Measurements from ENCODE around the gene SLC35B2. TPM values are rescaled to one million over a fixed set of nuclear protein-coding genes. Genes with fewer than 3 reads are reported as not detected.
A peak's percentile ranks its signal among the peaks of the same experiment; 100 is the strongest.

SLC35B2 gene
- total and polyA plus RNA-seq, 8 donors = 38.7 to 50.3 (median 43.7) TPM

DNA sequence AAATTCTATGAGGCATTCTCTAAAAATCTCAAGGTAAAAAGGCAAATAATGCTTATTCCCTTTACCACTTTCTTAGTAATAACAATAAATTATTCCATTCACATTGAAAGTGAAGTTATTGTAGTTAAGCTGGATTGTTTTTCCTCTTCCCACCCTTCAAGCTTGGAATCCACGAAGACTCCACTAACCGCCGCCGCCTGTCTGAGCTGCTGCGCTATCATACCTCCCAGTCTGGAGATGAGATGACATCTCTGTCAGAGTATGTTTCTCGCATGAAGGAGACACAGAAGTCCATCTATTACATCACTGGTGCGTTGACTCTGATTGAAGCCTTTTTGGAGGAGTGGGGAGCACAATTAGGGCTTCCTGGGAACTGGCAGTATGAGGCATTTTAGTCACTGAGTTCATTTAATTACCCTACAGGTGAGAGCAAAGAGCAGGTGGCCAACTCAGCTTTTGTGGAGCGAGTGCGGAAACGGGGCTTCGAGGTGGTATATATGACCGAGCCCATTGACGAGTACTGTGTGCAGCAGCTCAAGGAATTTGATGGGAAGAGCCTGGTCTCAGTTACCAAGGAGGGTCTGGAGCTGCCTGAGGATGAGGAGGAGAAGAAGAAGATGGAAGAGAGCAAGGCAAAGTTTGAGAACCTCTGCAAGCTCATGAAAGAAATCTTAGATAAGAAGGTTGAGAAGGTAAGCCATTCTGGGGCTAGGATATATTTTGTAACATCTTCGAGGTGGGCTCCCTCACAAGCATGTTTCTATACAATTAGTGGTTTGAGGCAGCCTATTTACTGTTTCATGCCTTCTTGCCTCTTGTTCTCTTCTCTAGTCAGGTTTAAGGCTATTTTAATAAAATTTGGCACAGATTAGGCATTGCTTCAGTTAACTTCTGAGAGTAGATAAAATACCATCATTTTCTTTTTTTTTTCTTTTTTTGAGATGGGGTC lies 5.5 kb downstream of the SLC35B2 start:
- Histone ChIP-seq H3K27me3 (no peaks in the 10 kb centered on the region), H3K36me3 (peaks cover 5 to 74% of the 10 kb centered on the region in 2 donors), H3K27ac (no peak overlapping the region), H3K9me3 (no peaks in the 10 kb centered on the region), H3K4me1 (peaks cover 21 to 86% of the 10 kb centered on the region in 2 donors), H3K4me3 (no peak overlapping the region)
- ATAC-seq = no peak
- intact Hi-C loops (cut with DNase I) = no loop called here
- TF ChIP-seq, protein P1, sequence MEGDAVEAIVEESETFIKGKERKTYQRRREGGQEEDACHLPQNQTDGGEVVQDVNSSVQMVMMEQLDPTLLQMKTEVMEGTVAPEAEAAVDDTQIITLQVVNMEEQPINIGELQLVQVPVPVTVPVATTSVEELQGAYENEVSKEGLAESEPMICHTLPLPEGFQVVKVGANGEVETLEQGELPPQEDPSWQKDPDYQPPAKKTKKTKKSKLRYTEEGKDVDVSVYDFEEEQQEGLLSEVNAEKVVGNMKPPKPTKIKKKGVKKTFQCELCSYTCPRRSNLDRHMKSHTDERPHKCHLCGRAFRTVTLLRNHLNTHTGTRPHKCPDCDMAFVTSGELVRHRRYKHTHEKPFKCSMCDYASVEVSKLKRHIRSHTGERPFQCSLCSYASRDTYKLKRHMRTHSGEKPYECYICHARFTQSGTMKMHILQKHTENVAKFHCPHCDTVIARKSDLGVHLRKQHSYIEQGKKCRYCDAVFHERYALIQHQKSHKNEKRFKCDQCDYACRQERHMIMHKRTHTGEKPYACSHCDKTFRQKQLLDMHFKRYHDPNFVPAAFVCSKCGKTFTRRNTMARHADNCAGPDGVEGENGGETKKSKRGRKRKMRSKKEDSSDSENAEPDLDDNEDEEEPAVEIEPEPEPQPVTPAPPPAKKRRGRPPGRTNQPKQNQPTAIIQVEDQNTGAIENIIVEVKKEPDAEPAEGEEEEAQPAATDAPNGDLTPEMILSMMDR (IDR thresholded peaks at IDR 0.05) = no peak
- DNase-seq = peak in 1 of 4 donors; percentile 24

DNA sequence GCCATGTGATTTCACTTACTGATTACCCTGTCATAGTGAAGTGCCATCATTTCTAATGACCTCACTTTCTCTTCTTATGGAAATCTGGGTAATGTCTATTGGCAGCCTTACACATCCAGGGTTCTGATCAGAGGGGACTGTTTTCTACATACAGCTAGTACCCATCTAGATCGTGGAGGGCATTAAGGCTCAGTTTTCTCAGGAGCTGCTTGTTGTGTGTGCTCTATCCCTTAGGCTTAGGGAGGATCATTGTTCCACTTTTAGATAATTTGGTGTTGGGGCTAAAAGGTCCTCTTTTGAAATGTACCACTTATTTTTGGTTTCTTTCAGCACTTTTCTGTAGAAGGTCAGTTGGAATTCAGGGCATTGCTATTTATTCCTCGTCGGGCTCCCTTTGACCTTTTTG lies 6.6 kb downstream of the SLC35B2 start:
- H3K9me3 ChIP-seq = no peaks in the 10 kb centered on the region
- H3K4me1 ChIP-seq = peaks cover 15 to 80% of the 10 kb centered on the region in 2 donors
- TF ChIP-seq, protein P1 (IDR thresholded peaks at IDR 0.05) = no peak
- H3K27ac ChIP-seq = no peak overlapping the region
- DNase-seq (no peak), ATAC-seq (no peak)
- no peak overlapping the region for H3K4me3 ChIP-seq
- no peaks in the 10 kb centered on the region for H3K27me3 ChIP-seq
- intact Hi-C loops (cut with DNase I) = no loop called here
- H3K36me3 ChIP-seq = peaks cover 5 to 74% of the 10 kb centered on the region in 2 donors

DNA sequence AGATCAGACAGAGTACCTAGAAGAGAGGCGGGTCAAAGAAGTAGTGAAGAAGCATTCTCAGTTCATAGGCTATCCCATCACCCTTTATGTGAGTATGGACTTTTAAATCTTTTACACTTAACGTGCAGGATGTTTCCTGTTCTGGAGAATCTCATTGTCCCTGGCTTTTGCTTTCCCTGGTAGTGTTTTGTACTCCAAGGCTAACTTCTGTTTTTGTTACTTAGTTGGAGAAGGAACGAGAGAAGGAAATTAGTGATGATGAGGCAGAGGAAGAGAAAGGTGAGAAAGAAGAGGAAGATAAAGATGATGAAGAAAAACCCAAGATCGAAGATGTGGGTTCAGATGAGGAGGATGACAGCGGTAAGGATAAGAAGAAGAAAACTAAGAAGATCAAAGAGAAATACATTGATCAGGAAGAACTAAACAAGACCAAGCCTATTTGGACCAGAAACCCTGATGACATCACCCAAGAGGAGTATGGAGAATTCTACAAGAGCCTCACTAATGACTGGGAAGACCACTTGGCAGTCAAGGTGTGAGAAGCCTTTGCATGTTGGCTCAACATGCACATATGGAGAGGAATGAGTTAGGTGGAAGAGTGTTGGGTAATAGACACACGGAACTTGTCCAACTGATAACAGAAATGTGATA lies 7.1 kb downstream of the SLC35B2 start:
- H3K27ac ChIP-seq = peak overlapping the region in 1 of 2 donors; percentile 16
- intact Hi-C loops (cut with DNase I) = no loop called here
- no peaks in the 10 kb centered on the region for H3K9me3 ChIP-seq
- no peak for ATAC-seq
- H3K4me1 ChIP-seq = peaks cover 16 to 80% of the 10 kb centered on the region in 2 donors
- H3K27me3 ChIP-seq = no peaks in the 10 kb centered on the region
- no peak for DNase-seq
- TF ChIP-seq, protein P1 (IDR thresholded peaks at IDR 0.05) = no peak
- H3K36me3 ChIP-seq = peaks cover 5 to 70% of the 10 kb centered on the region in 2 donors
- peak overlapping the region in 1 of 2 donors; percentile 64 for H3K4me3 ChIP-seq

DNA sequence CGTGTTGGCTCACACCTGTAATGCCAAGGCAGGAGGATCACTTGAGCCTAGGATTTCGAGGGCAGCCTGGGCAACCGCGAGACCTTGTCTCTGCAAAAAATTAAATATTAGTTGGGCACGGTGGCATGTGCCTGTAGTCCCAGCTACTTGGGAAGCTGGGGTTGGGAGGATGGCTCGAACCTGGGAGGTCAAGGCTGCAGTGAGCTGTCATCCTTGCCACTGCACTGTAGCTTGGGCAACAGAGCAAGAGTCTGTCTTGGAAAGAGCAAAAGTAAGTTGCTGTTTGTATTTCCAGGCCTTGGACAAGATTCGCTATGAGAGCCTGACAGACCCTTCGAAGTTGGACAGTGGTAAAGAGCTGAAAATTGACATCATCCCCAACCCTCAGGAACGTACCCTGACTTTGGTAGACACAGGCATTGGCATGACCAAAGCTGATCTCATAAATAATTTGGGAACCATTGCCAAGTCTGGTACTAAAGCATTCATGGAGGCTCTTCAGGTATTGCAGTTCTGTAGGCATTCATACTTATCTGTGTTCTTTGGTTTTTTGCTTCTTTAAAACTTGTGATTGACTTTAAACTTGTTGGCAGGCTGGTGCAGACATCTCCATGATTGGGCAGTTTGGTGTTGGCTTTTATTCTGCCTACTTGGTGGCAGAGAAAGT lies 8.1 kb downstream of the SLC35B2 start:
- Histone ChIP-seq H3K27me3 (no peaks in the 10 kb centered on the region), H3K4me3 (peak overlapping the region in 1 of 2 donors; percentile 64), H3K9me3 (no peaks in the 10 kb centered on the region), H3K27ac (peak overlapping the region; percentile 16 to 99), H3K36me3 (peaks cover 5 to 61% of the 10 kb centered on the region in 2 donors), H3K4me1 (peaks cover 16 to 73% of the 10 kb centered on the region in 2 donors)
- DNase-seq = peak in 1 of 4 donors; percentile 43
- no peak for ATAC-seq
- TF ChIP-seq, protein P1 (IDR thresholded peaks at IDR 0.05) = no peak
- intact Hi-C loops (cut with DNase I) = no loop called here
